Neural cell (in vitro differentiated cells): ENCODE data around the gene NKAIN4.

ENCODE experiments used
- CTCF ChIP-seq: fragments of 450-650 bp; IDR thresholded peaks from 2 replicates; pipeline ENCODE4 v1.5.1; 2014; ENCODE audit warnings: antibody characterized with exemption, mild to moderate bottlenecking, moderate library complexity; ENCODE audit not compliant: poor library complexity, severe bottlenecking
- EP300 ChIP-seq: fragments of 450-650 bp; conservative IDR thresholded peaks from 2 replicates; pipeline ENCODE4 v1.6.1; 2014; ENCODE audit warnings: antibody characterized with exemption, mild to moderate bottlenecking, moderate library complexity; ENCODE audit not compliant: poor library complexity, severe bottlenecking
- EZH2 ChIP-seq: fragments of 200-600, 300-800 bp; shearing (Covaris generic), sonication (generic); IDR thresholded peaks from 2 replicates; pipeline ENCODE4 v1.6.1; 2014; ENCODE audit warnings: antibody characterized with exemption, low read length, borderline replicate concordance, mild to moderate bottlenecking; ENCODE audit not compliant: insufficient read depth, poor library complexity, severe bottlenecking
- POLR2AphosphoS5 ChIP-seq: IDR thresholded peaks from 2 replicates; pipeline ENCODE4 v1.6.1; 2012
- RAD21 ChIP-seq: fragments of 450-650 bp; conservative IDR thresholded peaks from 2 replicates; pipeline ENCODE4 v1.6.1; 2014; ENCODE audit warnings: antibody characterized with exemption, mild to moderate bottlenecking, moderate library complexity
- REST ChIP-seq: IDR thresholded peaks from 2 replicates; pipeline ENCODE4 v1.6.1; 2012; ENCODE audit warnings: borderline replicate concordance
- TAF1 ChIP-seq: IDR thresholded peaks from 2 replicates; pipeline ENCODE4 v1.6.1; 2012; ENCODE audit warnings: low read depth

GRCh38 chr20:63252284-63252711, 2.0 kb downstream of the NKAIN4 start:
- TF ChIP-seq EP300 (no peak), CTCF (no peak), REST (no peak), EZH2 (no peak), POLR2AphosphoS5 (no peak), TAF1 (no peak), RAD21 (no peak)
